OCI-LY3 (cell line): ENCODE data around the gene GRIFIN.

Experiments
- H2AFZ ChIP-seq: fragments of 200-600, 300-600 bp; shearing (Covaris generic); 2 replicates; pipeline ENCODE4 v1.6.0; 2014; ENCODE audit warnings: antibody characterized with exemption, low read depth, low read length
- H3K27ac ChIP-seq: fragments of 200-600, 300-600 bp; sonication (generic); 2 replicates; pipeline ENCODE4 v1.5.1; 2014; ENCODE audit warnings: mild to moderate bottlenecking, low read length, moderate library complexity, mixed read lengths
- H3K27me3 ChIP-seq: fragments of 200-600, 300-600 bp; sonication (generic); 2 replicates; pipeline ENCODE4 v1.6.1; 2014; ENCODE audit warnings: low read depth, low read length, mixed read lengths
- H3K36me3 ChIP-seq: fragments of 200-600, 300-600 bp; sonication (generic); replicated peaks from 2 replicates; pipeline ENCODE3; 2014; ENCODE audit warnings: low read depth, low read length, mixed read lengths
- H3K4me1 ChIP-seq: fragments of 300-600, 200-600 bp; sonication (generic); 2 replicates; pipeline ENCODE4 v1.6.1; 2014; ENCODE audit warnings: low read length, mixed read lengths
- H3K4me2 ChIP-seq: fragments of 200-600, 300-600 bp; sonication (generic); 2 replicates; pipeline ENCODE4 v1.6.1; 2014; ENCODE audit warnings: low read length, mixed read lengths
- H3K4me3 ChIP-seq: fragments of 300-600, 200-600 bp; sonication (generic); 2 replicates; pipeline ENCODE4 v1.5.1; 2014; ENCODE audit warnings: antibody characterized with exemption, mild to moderate bottlenecking, low read length, moderate library complexity
- H3K79me2 ChIP-seq: fragments of 300-600, 200-600 bp; shearing (Covaris generic); 2 replicates; pipeline ENCODE4 v1.6.1; 2014; ENCODE audit warnings: mild to moderate bottlenecking, low read length, mixed read lengths
- H3K9ac ChIP-seq: fragments of 300-600, 200-600 bp; shearing (Covaris generic); 2 replicates; pipeline ENCODE4 v1.6.0; 2014; ENCODE audit warnings: mild to moderate bottlenecking, low read length, moderate library complexity
- H3K9me3 ChIP-seq: fragments of 200-600, 300-600 bp; shearing (Covaris generic); 2 replicates; pipeline ENCODE4 v1.6.1; 2014; ENCODE audit warnings: low read length, mixed read lengths; ENCODE audit not compliant: insufficient read depth
- H4K20me1 ChIP-seq: fragments of 200-600, 300-600 bp; sonication (generic); 2 replicates; pipeline ENCODE4 v1.6.1; 2016; ENCODE audit warnings: low read length, mixed read lengths; ENCODE audit not compliant: insufficient read depth
- EZH2phosphoT487 ChIP-seq: fragments of 200-600 bp; shearing (Covaris generic); IDR thresholded peaks from 2 replicates; pipeline ENCODE4 v1.6.1; 2018; ENCODE audit warnings: antibody characterized with exemption, mixed run types, low read depth
- TF ChIP-seq, protein P1 (sequence below): fragments of 200-600, 300-600 bp; sonication (generic); IDR thresholded peaks from 2 replicates; pipeline ENCODE4 v1.5.1; 2014; ENCODE audit warnings: antibody characterized with exemption, low read length, low read depth

The GRIFIN gene

DNA sequence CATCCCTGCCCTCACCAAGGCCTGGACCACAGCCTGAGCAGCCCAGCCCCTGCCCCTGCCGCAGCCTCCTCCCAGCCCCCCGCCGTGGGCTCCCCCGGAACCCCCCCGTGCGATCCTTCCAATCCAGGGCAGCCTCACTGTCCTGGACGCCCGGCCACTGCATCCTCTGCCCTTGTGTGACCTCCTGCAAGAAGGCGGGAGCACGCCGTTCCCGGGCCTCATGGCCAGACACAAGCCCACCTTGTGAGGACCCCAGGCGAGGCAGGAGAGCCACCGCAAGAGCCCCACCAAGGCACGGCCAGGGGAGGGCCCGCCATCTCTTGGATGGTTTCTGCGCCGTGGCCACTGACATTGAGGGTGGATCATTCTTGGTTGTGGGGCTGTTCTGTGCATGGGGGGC lies 35.6 kb upstream of the GRIFIN start:
- 0 out of 2 replicates have a peak, but pooled peaks cover 5% of the 10 kb centered on the region for H3K27me3 ChIP-seq
- peak overlapping the region; percentile 81 for H3K4me2 ChIP-seq
- peak overlapping the region; percentile 70 for H3K27ac ChIP-seq
- peaks cover 52% of the 10 kb centered on the region for H3K4me1 ChIP-seq
- H2AFZ ChIP-seq: peak overlapping the region; percentile 69; the same call in 1 of the 2 replicates
- H3K36me3 ChIP-seq: no peaks in the 10 kb centered on the region
- no peaks in the 10 kb centered on the region for H3K9me3 ChIP-seq
- no peaks in the 10 kb centered on the region for H3K79me2 ChIP-seq
- TF ChIP-seq EZH2phosphoT487: no peak
- TF ChIP-seq, protein P1, sequence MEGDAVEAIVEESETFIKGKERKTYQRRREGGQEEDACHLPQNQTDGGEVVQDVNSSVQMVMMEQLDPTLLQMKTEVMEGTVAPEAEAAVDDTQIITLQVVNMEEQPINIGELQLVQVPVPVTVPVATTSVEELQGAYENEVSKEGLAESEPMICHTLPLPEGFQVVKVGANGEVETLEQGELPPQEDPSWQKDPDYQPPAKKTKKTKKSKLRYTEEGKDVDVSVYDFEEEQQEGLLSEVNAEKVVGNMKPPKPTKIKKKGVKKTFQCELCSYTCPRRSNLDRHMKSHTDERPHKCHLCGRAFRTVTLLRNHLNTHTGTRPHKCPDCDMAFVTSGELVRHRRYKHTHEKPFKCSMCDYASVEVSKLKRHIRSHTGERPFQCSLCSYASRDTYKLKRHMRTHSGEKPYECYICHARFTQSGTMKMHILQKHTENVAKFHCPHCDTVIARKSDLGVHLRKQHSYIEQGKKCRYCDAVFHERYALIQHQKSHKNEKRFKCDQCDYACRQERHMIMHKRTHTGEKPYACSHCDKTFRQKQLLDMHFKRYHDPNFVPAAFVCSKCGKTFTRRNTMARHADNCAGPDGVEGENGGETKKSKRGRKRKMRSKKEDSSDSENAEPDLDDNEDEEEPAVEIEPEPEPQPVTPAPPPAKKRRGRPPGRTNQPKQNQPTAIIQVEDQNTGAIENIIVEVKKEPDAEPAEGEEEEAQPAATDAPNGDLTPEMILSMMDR: no peak
- peak overlapping the region; percentile 56 for H3K4me3 ChIP-seq
- no peaks in the 10 kb centered on the region for H4K20me1 ChIP-seq
- peak overlapping the region; percentile 70; the same call in 1 of the 2 replicates for H3K9ac ChIP-seq

DNA sequence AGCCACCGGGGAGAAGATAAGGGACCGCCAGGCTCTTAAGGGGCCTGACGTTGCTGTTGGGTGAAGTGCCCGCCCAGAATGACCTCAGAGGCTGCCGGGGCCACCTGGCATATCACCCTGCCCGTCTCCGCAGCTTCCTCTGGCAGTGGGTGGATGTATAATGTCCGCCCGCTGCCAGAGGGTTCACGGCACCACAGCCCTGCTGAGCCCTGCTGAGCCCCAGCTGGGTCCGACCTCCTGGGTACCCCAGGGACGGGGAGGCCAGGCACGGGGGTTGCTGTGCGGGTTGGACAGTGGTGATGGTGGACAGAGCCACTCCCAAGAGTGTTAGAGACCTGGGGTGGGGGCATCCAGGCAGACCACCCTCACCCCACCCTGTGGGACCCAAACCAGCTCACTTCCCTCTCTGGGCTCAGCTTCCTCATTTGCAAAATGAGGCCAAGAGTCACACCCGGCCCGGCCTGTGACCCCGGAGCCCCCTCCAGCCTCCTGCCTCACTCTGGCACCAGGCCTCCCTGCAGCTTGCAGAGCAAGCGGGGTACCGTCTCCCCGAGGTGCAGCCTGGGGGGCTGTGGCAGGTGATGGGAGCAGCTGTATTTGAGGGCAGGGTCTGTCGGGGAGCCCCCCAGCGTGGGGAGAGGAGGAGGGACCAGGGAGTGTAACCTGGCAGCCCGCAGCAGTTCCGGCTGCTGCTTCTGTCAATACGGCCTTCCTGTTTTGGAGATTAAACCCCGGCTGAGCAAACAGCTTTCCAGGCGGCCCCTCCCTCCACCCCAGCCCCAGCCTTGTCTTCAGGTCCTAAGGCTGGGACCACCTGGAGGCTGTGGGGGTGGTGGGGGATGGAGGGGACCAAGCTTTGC lies 34.9 kb upstream of the GRIFIN start:
- H3K4me2 ChIP-seq: peak overlapping the region; percentile 81
- no peaks in the 10 kb centered on the region for H3K79me2 ChIP-seq
- peak overlapping the region; percentile 69 for H2AFZ ChIP-seq
- 0 out of 2 replicates have a peak, but pooled peaks cover 5% of the 10 kb centered on the region for H3K27me3 ChIP-seq
- H3K9ac ChIP-seq: peak overlapping the region; percentile 70
- H3K27ac ChIP-seq: peak overlapping the region; percentile 70
- H3K9me3 ChIP-seq: no peaks in the 10 kb centered on the region
- TF ChIP-seq, protein P1: no peak
- TF ChIP-seq EZH2phosphoT487: no peak
- H4K20me1 ChIP-seq: no peaks in the 10 kb centered on the region
- H3K4me1 ChIP-seq: peaks cover 52% of the 10 kb centered on the region
- H3K4me3 ChIP-seq: peak overlapping the region; percentile 56
- H3K36me3 ChIP-seq: no peaks in the 10 kb centered on the region

DNA sequence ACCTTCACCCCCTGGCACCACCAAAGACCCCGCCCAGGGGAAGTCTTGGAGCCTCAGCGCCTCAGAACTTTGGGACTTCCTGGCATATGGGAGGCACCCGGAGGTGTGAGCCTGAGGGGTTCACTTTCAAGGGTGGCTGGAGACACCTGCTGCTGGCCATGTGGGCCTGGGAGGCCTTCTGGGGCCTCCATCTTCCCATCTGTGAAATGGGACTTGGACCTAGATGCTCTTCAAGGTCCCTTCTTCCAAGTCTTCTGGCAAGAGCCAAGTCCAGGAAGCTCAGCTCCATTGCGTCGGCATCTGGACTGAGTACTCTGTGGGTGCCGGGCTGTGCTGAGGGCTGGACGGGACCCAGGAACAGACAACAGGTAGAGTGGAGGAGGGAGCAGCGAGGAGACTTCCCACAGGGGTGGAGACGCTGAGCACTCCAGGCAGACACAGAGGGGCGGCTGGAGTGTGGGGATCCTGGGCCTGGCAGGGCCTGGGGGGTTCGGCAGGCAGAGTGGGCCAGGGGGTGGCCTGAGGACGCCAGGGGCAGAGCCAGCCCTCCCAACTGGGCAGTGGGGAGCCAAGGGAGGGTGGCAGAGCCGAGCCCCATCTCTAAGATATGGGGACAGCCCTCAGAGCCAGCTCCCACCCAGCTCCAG lies 34.1 kb upstream of the GRIFIN start:
- Histone ChIP-seq H3K36me3 (no peaks in the 10 kb centered on the region), H3K9ac (no peak overlapping the region), H3K27ac (no peak overlapping the region), H3K4me3 (no peak overlapping the region), H3K4me1 (peaks cover 52% of the 10 kb centered on the region), H4K20me1 (no peaks in the 10 kb centered on the region), H3K4me2 (no peak overlapping the region; the same call in 1 of the 2 replicates), H3K27me3 (0 out of 2 replicates have a peak, but pooled peaks cover 5% of the 10 kb centered on the region), H3K9me3 (no peaks in the 10 kb centered on the region), H3K79me2 (no peaks in the 10 kb centered on the region), H2AFZ (no peak overlapping the region)
- TF ChIP-seq, protein P1: no peak
- no peak for TF ChIP-seq EZH2phosphoT487
